PC-9 (cell line): Measurements from ENCODE around the gene CTDSP1. TPM values are rescaled to one million over a fixed set of nuclear protein-coding genes. Genes with fewer than 3 reads are reported as not detected.

ENCODE experiments used
- Bru-seq: library from RNA; stranded (reverse); fragments of 400-500 nt; gene quantifications from one replicate; lab custom pipeline; 2021; lab: Mats Ljungman, UMichigan
- BruChase-seq, 2 experiments: library from RNA; stranded (reverse); fragments of 400-500 nt; gene quantifications; one replicate each; lab custom pipeline; 2021; lab: Mats Ljungman, UMichigan
- BruUV-seq: library from RNA; stranded (reverse); fragments of 400-500 nt; replicated peaks from 2 replicates; lab custom pipeline; 2021; lab: Mats Ljungman, UMichigan
- CTCF ChIA-PET: fragments of 300-600 bp; sonication (Branson Sonifier 250); formaldehyde crosslinking; loops from one replicate; lab custom pipeline; 2022; ENCODE audit warnings: antibody characterized with exemption; lab: Charles Lee
- POLR2A ChIA-PET: fragments of 300-600 bp; sonication (Branson Sonifier 250); formaldehyde crosslinking; loops from one replicate; lab custom pipeline; 2022; ENCODE audit warnings: antibody characterized with exemption; ENCODE audit not compliant: unreplicated experiment; lab: Charles Lee
- DNase-seq, 2 experiments: peaks; one replicate each; pipeline versions ENCODE4 v3.0.0 to v3.0.0-alpha.2; 2015 to 2022; ENCODE audit warnings: mixed read lengths in 1 of 2
- H2AFZ ChIP-seq: fragments of 200-600 bp; sonication (generic); 2 replicates; pipeline ENCODE4 v1.8.1; 2017; ENCODE audit warnings: antibody characterized with exemption
- H3F3A ChIP-seq: fragments of 200-600 bp; sonication (generic); 2 replicates; pipeline ENCODE4 v1.8.1; 2017; ENCODE audit warnings: antibody characterized with exemption, mild to moderate bottlenecking, low read depth; ENCODE audit not compliant: insufficient read depth
- H3K27ac ChIP-seq: fragments of 200-600 bp; sonication (generic); 2 replicates; pipeline ENCODE4 v1.6.1; 2016; ENCODE audit warnings: mixed run types
- H3K27me3 ChIP-seq: fragments of 200-600 bp; sonication (generic); 2 replicates; pipeline ENCODE4 v1.6.1; 2016; ENCODE audit warnings: low read depth, mixed run types; ENCODE audit not compliant: insufficient read depth
- H3K36me3 ChIP-seq: fragments of 200-600 bp; sonication (generic); 2 replicates; pipeline ENCODE4 v1.6.1; 2016; ENCODE audit warnings: low read depth, mixed run types
- H3K4me1 ChIP-seq: fragments of 200-600 bp; sonication (generic); replicated peaks from 2 replicates; pipeline ENCODE4 v1.6.1; 2016; ENCODE audit warnings: mixed run types; ENCODE audit not compliant: insufficient read depth
- H3K4me2 ChIP-seq: fragments of 200-600 bp; sonication (generic); 2 replicates; pipeline ENCODE4 v1.6.1; 2017; ENCODE audit warnings: mixed run types
- H3K4me3 ChIP-seq: fragments of 200-600 bp; sonication (generic); 2 replicates; pipeline ENCODE4 v1.6.1; 2016; ENCODE audit warnings: mixed run types
- H3K79me2 ChIP-seq: fragments of 200-600 bp; sonication (generic); 2 replicates; pipeline ENCODE4 v1.6.1; 2017; ENCODE audit warnings: low read depth, mixed run types
- H3K9me2 ChIP-seq: fragments of 200-600 bp; sonication (generic); 2 replicates; pipeline ENCODE4 v1.8.1; 2017; ENCODE audit warnings: mild to moderate bottlenecking; ENCODE audit not compliant: insufficient read depth
- H3K9me3 ChIP-seq: fragments of 200-600 bp; sonication (generic); 2 replicates; pipeline ENCODE4 v1.8.1; 2016; ENCODE audit warnings: low read depth; ENCODE audit not compliant: insufficient read depth
- H4K20me1 ChIP-seq: fragments of 200-600 bp; sonication (generic); 2 replicates; pipeline ENCODE4 v1.8.1; 2017; ENCODE audit not compliant: insufficient read depth
- EZH2 ChIP-seq: fragments of 200-600 bp; sonication (generic); IDR thresholded peaks from 2 replicates; pipeline ENCODE4 v1.8.0; 2017; ENCODE audit warnings: antibody characterized with exemption, low read depth
- intact Hi-C: fragments of 100-400 bp; cut with micrococcal nuclease; formaldehyde crosslinking; loops from one replicate; pipeline ENCODE4 v1.10.0; 2022; ENCODE audit not compliant: unreplicated experiment
- long read RNA-seq: library from polyadenylated mRNA; stranded (forward); transcript quantifications from one replicate; pipeline ENCODE4 v2.0.0, GENCODE V29; 2022
- total RNA-seq: library from RNA; stranded (reverse); gene quantifications from 2 replicates; pipeline ENCODE4 v1.2.3, GENCODE V29; 2021
- TF ChIP-seq, protein P1 (sequence below): fragments of 200-600 bp; sonication (generic); conservative IDR thresholded peaks from 2 replicates; pipeline ENCODE4 v1.6.1; 2017; ENCODE audit warnings: mixed run types, antibody characterized with exemption, mild to moderate bottlenecking, moderate library complexity

The CTDSP1 gene
- 61.8 and 69.6 TPM in 2 replicates for total RNA-seq
- Bru-seq, nascent RNA: percentile 62 among the genes with signal in this experiment
- percentile 64 among the genes with signal in this experiment for BruChase-seq, experiment 1, labeled RNA remaining after a 2-hour chase
- BruChase-seq, experiment 2, labeled RNA remaining after a 6-hour chase: percentile 86 among the genes with signal in this experiment
- long read RNA-seq, partial matches to known transcripts: 2 of 33 reads
- long read RNA-seq, other reads (novel, unspliced or antisense): 28 of 33 reads

GRCh38 chr2:218399391-218400166, at the start of gene CTDSP1:
TSS of gene CTDSP1 (plus strand) at chr2:218399868. CDS start at chr2:218400091, 223 bp downstream.
- no peaks in the 10 kb centered on the region for H3K36me3 ChIP-seq
- peak within 1 kb of the TSS; percentile 94 for H3K4me2 ChIP-seq
- intact Hi-C loops: loop anchor here (5.0 kb wide), 4 partner anchors 42 to 612 kb away; partner anchors contain the start of genes CATIP and CXCR1
- H3K27me3 ChIP-seq: no peaks in the 10 kb centered on the region
- H3K4me1 ChIP-seq: peaks cover 22% of the 10 kb centered on the region
- peak within 1 kb of the TSS; percentile 77 for H2AFZ ChIP-seq
- H3K9me3 ChIP-seq: no peaks in the 10 kb centered on the region
- peaks cover 40% of the 10 kb centered on the region for H3K79me2 ChIP-seq
- H4K20me1 ChIP-seq: peaks cover 6% of the 10 kb centered on the region; the same call in 1 of the 2 replicates
- H3K4me3 ChIP-seq: peak within 1 kb of the TSS; percentile 89
- peaks cover 19% of the 10 kb centered on the region; the same call in 1 of the 2 replicates for H3F3A ChIP-seq
- peak within 1 kb of the TSS; percentile 79 for H3K27ac ChIP-seq
- peak; percentile 83 to 95 for DNase-seq
- BruUV-seq: no TSS peak
- no peak for TF ChIP-seq EZH2
- TF ChIP-seq, protein P1, sequence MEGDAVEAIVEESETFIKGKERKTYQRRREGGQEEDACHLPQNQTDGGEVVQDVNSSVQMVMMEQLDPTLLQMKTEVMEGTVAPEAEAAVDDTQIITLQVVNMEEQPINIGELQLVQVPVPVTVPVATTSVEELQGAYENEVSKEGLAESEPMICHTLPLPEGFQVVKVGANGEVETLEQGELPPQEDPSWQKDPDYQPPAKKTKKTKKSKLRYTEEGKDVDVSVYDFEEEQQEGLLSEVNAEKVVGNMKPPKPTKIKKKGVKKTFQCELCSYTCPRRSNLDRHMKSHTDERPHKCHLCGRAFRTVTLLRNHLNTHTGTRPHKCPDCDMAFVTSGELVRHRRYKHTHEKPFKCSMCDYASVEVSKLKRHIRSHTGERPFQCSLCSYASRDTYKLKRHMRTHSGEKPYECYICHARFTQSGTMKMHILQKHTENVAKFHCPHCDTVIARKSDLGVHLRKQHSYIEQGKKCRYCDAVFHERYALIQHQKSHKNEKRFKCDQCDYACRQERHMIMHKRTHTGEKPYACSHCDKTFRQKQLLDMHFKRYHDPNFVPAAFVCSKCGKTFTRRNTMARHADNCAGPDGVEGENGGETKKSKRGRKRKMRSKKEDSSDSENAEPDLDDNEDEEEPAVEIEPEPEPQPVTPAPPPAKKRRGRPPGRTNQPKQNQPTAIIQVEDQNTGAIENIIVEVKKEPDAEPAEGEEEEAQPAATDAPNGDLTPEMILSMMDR: no peak
- H3K9me2 ChIP-seq: no peaks in the 10 kb centered on the region
- POLR2A ChIA-PET: interaction anchor here (0.5 to 1.2 kb wide), 4 partner anchors 83 to 510 kb away, joined by 3 to 9 read pairs (median 6); no protein-coding TSS in a partner anchor
- CTCF ChIA-PET: interaction anchor here (0.7 to 1.1 kb wide), 2 partner anchors 43 to 127 kb away, joined by 3 to 7 read pairs; partner anchors contain the start of gene CATIP

DNA sequence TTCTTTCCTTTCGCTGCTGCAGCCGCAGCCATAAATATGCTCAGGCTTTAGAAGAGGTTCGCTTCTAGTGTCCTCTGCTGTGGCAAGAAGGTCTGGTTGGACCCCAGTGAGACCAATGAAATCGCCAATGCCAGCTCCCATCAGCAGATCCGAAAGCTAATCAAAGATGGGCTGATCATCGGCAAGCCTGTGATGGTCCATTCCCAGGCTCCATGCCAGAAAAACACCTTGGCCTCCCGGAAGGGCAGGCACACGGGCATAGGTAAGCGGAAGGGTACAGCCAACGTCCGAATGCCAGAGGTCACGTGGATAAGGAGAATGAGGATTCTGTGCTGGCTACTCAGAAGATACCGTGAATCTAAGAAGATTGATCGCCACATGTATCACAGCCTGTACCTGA, 45.6 kb upstream of the CTDSP1 start:
- ChIA-PET POLR2A (no interaction called here), CTCF (no interaction called here)
- peaks cover 22% of the 10 kb centered on the region for H3K4me1 ChIP-seq
- peaks cover 12% of the 10 kb centered on the region; the same call in 1 of the 2 replicates for H3K9me3 ChIP-seq
- H3K4me3 ChIP-seq: no peak overlapping the region
- no peak overlapping the region for H3K27ac ChIP-seq
- no peak overlapping the region for H3K4me2 ChIP-seq
- no peaks in the 10 kb centered on the region for H4K20me1 ChIP-seq
- H3F3A ChIP-seq: no peaks in the 10 kb centered on the region; the same call in 1 of the 2 replicates
- intact Hi-C loops: no loop called here
- H2AFZ ChIP-seq: no peak overlapping the region
- H3K36me3 ChIP-seq: no peaks in the 10 kb centered on the region
- no peaks in the 10 kb centered on the region for H3K79me2 ChIP-seq
- BruUV-seq: no TSS peak
- TF ChIP-seq, protein P1: no peak
- TF ChIP-seq EZH2: no peak
- DNase-seq: no peak
- H3K9me2 ChIP-seq: no peaks in the 10 kb centered on the region
- H3K27me3 ChIP-seq: no peaks in the 10 kb centered on the region

GRCh38 chr2:218354850-218355443, 44.7 kb upstream of the CTDSP1 start:
- no peak for TF ChIP-seq EZH2
- TF ChIP-seq, protein P1: no peak
- Histone ChIP-seq H3K4me2 (no peak overlapping the region), H3K27me3 (no peaks in the 10 kb centered on the region), H3K36me3 (no peaks in the 10 kb centered on the region), H3K4me1 (peaks cover 31% of the 10 kb centered on the region), H3K4me3 (no peak overlapping the region), H3K9me2 (no peaks in the 10 kb centered on the region), H3K9me3 (peaks cover 12% of the 10 kb centered on the region; the same call in 1 of the 2 replicates), H3F3A (peaks cover 3% of the 10 kb centered on the region), H3K79me2 (no peaks in the 10 kb centered on the region), H3K27ac (no peak overlapping the region), H2AFZ (no peak overlapping the region), H4K20me1 (no peaks in the 10 kb centered on the region)
- no TSS peak for BruUV-seq
- intact Hi-C loops: loop anchor here (5.0 kb wide), 1 partner anchor 42 kb away; the partner anchor contains the start of gene CTDSP1
- ChIA-PET CTCF (interaction anchor here (0.6 kb wide), 1 partner anchor 62 kb away, joined by 3 read pairs; the partner anchor contains the start of gene TMBIM1), POLR2A (no interaction called here)
- no peak for DNase-seq
